ENCODE results near the gene ROR1.

- no peak for TF ChIP-seq ZFP3 (CRISPR knock-in tag; IDR thresholded peaks at IDR 0.05)
- TF ChIP-seq ZFP30 (CRISPR knock-in tag; IDR thresholded peaks at IDR 0.05), result no peak
- TF ChIP-seq, protein P1, sequence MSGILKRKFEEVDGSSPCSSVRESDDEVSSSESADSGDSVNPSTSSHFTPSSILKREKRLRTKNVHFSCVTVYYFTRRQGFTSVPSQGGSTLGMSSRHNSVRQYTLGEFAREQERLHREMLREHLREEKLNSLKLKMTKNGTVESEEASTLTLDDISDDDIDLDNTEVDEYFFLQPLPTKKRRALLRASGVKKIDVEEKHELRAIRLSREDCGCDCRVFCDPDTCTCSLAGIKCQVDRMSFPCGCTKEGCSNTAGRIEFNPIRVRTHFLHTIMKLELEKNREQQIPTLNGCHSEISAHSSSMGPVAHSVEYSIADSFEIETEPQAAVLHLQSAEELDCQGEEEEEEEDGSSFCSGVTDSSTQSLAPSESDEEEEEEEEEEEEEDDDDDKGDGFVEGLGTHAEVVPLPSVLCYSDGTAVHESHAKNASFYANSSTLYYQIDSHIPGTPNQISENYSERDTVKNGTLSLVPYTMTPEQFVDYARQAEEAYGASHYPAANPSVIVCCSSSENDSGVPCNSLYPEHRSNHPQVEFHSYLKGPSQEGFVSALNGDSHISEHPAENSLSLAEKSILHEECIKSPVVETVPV (CRISPR knock-in tag; IDR thresholded peaks at IDR 0.05), result no peak
- no peak for TF ChIP-seq TSHZ2 (CRISPR knock-in tag; IDR thresholded peaks at IDR 0.05)
- TF ChIP-seq GLIS3 (CRISPR knock-in tag; IDR thresholded peaks at IDR 0.05), result no peak
Measured at GRCh38 chr1:64060611-64061302, 286.9 kb downstream of the ROR1 start.

Measured in SK-N-SH treated with all-trans-retinoic acid at 6 μM for 48 hours (cell line).